Stimulated activated CD8-positive, alpha-beta memory T cell treated with anti-CD3 and anti-CD28 coated beads, Interleukin-7, amount 100 ng/mL, for 24 hours (primary cell): Measurements from ENCODE around the gene NPR3.

Experiments used
- DNase-seq: peaks from one replicate; pipeline ENCODE4 v3.0.0-alpha.2; 2020; ENCODE audit warnings: low read depth

The NPR3 gene

DNA sequence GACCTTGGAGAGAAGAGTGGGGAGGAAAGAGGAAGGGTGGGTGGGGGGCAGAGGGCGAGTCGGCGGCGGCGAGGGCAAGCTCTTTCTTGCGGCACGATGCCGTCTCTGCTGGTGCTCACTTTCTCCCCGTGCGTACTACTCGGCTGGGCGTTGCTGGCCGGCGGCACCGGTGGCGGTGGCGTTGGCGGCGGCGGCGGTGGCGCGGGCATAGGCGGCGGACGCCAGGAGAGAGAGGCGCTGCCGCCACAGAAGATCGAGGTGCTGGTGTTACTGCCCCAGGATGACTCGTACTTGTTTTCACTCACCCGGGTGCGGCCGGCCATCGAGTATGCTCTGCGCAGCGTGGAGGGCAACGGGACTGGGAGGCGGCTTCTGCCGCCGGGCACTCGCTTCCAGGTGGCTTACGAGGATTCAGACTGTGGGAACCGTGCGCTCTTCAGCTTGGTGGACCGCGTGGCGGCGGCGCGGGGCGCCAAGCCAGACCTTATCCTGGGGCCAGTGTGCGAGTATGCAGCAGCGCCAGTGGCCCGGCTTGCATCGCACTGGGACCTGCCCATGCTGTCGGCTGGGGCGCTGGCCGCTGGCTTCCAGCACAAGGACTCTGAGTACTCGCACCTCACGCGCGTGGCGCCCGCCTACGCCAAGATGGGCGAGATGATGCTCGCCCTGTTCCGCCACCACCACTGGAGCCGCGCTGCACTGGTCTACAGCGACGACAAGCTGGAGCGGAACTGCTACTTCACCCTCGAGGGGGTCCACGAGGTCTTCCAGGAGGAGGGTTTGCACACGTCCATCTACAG is 760 bp downstream of the NPR3 start:
- DNase-seq: no peak

DNA sequence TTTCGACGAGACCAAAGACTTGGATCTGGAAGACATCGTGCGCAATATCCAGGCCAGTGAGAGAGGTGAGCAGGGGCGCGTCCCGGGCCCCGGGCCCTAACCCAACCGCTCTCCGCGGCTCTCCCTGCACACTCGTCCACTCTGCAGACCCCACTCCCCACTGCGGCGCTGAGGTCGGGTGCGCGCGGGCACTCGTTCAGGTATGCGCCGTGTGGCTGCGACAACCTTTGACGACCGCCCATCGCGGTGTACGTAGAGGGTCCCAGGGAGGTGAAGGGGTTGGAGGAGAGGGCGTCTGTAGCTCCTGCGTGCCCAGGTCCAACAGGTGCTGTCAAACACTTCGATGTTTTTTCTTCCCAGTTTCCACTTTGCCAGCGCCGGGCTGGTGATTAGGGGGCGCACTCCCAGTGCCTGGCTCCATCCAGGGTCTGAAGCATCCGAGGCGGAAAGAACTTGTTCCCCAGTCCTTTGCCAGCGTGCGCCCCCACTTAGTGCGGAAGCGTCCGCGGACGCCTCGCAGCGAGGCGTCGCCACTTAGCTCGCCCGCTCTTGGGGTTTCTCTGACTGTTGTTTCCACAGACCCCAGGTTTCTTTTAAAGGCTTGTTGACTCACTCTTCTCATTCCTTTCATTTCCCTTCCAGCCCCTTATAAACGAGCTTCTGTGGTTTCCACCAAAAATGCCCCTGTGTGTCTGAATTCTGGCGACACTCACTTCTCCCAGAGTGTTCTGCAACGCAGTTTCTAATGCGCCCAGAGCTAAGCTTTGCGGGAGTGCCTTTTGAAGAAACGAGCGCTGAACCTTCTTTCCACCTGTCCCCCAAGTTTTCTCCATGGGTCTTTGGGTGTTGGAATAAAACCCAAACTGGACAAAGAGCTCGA is 1.6 kb downstream of the NPR3 start:
- no peak for DNase-seq

DNA sequence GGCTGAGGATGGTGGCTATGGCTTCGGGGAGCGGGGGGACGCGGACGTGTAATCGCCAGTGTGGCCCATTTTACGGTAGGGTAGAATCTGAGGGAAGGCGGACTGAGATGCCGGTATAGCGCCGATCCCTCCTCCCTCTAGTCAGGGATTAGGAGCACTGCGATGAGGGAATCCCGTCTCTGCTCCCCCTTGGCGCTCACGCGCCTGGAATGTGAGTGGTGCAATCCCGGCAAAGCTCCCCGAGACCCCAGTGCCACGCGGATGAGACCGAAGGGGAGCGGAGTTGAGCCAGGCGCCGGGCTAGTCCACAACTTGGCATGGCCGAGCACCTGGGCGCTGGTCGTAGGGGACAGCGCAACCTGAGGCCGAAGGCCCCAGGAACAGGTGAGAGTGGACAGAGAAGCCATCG is 2.2 kb downstream of the NPR3 start:
- DNase-seq: no peak

DNA sequence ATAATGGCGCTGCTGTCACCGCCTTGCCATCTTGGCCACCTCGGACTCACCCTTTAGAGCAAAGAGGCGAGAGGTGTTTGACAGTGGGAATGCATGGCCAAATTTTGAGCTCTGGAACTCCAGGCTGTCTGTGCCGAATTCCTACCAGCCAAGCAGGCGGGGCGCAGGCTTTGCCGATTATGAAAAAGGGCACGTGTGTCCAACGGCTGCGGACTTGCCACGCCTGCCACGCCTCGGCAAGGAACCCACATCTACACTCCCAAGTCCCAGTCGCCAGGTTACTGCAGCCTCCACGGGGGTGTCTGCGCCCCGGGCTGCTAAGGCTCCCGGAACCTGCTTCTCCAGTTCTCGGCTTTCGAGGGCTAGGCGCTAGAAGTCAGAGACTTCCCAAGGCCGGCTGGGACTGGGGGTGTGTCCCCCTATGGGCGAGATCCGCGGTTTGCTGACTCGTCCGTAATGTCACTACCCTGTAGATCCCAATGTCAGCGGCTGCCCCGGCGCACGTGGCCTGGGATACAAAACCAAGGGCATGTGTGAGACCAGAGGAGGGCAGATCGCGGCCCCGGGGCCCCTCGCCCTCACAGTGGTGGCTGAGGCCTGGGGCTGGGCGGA is 2.8 kb downstream of the NPR3 start:
- no peak for DNase-seq

DNA sequence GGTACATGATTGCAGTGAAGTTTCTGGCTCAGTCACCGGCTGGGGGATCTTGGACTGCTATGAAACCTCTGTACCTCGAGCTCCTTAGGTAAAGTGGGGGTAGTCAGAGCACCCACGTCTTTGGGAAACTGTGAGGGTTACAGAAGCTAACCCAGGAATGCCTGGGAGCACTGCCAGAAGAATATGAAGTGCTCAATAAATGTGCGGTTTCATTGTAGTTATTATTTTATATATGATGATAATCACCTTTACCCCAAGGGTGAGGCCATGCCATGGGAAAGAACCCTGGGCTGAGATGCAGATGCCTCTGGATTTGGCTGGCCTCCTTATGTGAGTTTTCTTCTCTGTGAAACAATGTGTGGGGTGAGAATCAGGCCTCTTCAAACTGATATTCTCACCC is 3.7 kb downstream of the NPR3 start:
- no peak for DNase-seq

DNA sequence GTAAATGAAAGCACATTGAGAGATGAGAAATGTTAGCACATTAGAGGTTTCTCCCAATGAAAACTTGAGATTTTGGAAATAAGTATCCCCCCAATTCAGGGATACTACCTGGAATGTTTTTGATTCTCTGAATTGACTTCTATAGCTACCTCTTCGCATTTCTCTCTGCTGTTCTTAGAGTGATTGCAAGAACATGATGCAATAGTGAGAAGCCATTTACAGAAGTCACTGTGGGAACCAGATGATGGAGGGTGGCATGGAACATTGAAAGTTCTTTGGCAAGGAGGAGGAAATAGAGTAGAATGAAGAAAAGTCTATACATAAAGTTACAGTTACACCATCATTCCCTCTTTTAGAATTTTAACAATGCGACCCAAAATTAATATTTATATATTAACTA is 9.2 kb downstream of the NPR3 start:
- DNase-seq: no peak

DNA sequence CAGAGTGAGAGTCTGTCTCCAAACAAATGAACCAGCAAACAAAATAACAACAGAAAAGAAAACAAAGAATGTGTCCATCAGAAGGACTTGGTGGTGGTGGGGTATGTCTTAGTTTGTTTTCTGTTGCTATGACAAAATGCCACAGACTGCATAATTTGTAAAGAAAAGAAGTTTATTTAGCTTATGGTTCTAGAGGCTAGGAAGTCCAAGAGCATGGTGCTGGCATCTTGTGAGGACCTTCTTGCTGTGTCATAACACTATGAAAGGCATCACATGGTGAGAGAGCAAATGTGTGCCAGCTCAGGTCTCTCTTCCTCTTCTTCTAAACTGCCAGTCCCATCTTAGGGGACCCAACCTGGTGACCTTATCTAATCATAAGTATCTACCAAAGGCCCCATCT is 10.5 kb downstream of the NPR3 start:
- DNase-seq: no peak

DNA sequence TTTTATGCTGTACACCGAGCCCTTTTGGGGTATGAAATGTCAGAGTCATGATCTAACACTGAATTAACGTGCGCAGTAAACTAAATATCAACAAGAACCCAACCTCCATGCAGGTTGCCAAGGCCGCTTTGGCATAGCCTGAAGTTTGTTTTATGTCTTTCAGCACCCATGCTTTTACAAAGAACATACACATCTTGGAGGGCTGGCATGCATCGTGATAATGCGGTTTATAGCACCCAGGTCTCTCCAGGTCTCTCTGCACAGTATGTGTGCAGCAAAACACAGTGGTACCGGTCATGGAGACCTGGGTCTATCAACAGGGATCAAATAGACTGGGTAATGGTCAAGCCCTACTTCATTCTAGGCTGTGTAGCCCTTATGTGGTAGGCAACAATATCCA is 11.8 kb downstream of the NPR3 start:
- DNase-seq: no peak

DNA sequence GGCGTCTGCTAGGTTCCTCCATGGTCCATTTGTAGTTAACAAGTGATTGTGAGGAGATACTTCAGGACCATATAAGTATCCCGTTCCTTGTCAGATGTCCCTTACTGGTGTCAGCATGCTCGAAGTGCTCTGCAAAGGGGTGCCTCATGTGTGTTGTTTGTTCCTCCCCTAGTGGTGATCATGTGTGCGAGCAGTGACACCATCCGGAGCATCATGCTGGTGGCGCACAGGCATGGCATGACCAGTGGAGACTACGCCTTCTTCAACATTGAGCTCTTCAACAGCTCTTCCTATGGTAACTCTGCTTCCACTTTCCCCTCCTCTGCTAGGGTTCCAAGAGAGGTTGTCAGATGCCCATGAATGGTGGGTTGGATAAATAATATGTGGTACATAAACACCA is 13.4 kb downstream of the NPR3 start:
- no peak for DNase-seq

DNA sequence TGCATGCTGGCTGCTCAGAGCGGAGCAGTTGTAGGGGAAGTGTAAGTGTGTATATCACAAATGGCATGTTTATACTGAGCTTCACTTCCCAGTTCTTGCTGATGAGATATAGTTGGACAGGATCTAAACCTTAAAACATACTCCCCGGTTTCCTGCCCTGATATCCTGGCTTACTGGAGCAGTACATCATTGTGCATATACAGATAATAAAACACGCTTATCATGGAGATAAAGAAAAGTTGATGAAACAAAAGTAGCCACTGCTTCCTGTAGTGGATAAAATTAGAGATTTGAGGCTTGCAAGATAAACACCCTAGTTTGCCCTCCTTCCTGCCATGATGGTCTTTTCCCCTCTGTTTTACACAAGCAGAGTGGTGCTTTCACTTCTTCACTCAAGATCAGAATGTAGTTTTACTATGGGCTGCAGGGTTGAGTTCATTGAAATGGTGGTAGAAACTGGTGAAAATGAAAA is 15.0 kb downstream of the NPR3 start:
- no peak for DNase-seq

DNA sequence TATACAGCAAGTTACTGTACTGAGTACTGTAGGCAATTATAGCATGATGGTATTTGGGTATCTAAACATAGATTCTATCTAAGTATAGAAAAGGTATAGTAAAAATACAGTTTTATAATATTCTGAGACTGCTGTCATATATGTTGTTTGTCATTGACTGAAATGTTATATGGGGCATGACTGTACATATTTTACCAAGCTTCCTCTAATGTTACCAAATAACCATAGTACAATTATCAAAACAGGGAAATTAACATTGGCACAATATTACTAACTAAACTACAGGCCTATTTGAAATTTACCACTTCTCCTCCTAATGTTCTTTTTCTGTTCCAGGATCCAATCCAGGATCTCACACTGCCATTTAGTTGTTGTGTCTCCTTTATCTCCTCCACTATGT is 18.5 kb downstream of the NPR3 start:
- no peak for DNase-seq

DNA sequence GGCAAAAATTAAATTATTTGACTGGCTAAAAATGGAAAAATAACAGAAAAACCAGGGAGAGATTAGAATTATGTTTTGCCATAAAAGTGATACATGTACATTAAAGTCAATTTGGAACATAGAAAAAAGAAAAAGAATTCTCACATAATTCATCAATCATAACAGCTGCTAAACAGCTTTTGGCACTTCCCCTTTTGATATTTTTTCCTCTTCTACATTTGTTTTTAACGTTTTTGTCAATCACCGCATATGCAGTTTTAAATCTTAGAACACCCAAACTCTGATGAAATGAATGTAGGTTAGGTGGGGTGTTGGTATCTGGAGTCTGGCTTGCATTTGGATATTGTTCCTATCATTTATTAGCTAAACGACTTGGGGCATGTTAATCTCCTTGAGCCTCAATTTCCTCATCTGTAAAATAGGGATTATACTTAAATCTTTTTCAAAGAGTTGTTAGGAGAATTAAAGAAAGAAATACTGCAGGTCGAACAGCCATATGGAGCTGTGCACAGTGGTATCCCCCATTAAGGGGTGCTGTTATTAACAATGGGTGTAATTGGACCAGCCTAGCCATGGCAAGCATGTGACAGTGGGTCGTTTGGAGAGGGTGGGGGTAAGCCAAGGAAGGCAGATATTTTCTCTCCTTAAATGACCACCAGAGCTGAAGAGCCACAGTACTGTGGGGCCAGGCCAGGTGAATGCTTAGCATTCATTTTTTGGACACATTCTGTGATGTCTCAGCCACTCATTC is 22.6 kb downstream of the NPR3 start:
- no peak for DNase-seq

DNA sequence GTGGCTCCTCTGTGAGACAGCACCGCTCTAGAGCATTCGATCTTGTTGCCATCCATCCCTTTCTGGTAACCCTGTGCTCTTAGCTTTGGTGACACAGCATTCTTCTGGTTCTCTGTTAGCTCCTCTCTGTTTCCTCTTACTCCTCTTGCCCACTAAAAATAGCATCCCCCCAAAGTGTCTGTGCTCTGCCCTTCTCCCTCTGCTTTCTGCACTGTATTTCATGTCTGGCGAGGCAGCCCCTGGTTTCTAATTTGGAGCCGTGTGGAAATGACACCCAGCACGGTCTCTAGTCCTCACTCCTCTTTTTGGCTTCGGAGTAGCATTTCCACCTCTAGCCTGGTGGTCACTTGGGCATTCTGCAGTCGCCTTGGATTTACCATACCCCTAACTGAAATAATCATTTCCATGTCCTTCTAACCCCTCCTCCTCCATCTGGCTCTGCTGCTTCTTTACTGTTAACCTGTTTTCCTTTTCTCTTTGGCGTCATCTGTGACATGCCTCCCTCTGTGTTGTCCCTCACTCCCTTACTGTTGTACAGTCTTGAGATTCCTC is 23.8 kb downstream of the NPR3 start:
- no peak for DNase-seq

DNA sequence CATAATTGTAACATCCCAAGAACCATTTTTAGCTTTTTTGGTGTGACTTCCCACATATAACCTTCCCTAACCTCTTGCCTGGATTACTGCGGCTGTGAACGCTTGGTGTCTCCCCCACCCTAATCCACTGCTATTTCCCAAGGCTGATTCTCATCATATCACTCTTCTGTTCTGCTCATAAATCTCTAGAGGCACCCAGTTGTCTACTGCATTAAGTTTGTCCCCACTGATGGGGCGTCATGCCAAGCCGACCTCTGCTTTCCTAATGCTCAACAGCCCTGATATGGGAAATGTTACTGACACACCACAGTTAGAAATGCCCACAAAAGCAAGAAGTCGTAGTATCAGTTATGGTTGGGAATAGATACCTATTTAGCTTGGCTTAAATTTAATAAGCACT is 24.4 kb downstream of the NPR3 start:
- DNase-seq: no peak

DNA sequence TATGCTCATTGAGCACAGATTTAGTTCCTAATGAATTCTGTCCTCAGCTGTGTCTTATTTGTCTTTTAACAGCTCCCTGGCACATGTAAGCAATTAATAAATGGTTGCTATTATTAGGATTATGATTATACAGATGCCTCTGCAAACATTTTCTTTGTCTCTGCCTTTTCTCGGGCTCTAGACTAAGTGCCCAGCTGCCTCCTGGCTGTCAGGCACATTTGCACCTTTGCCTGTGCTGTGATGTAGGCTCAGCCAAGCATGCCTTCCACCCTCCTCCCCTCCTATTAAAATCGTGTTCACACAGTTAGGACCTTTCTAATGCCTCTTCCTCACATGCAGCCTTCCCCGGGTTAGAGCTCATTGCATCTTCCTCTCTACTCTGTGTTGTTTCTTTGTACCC is 25.7 kb downstream of the NPR3 start:
- no peak for DNase-seq

DNA sequence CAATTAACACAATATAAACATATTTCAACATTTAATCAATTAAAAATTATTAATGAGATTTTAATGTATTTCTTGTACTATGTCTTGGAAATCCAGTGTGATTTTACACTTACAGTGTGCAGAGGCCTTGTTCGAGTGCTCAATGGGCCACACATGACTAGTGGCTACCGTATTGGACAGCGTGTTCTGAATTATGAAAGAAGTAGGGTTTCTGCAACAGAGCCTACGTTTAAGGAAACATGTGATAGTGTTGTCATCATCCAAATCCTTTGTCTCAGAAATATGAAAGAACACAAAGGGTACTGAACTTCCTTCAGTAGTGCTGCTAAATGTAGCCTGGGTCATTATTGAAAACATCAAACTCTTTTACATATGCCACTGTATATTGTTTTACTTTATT is 29.5 kb downstream of the NPR3 start:
- DNase-seq: no peak

DNA sequence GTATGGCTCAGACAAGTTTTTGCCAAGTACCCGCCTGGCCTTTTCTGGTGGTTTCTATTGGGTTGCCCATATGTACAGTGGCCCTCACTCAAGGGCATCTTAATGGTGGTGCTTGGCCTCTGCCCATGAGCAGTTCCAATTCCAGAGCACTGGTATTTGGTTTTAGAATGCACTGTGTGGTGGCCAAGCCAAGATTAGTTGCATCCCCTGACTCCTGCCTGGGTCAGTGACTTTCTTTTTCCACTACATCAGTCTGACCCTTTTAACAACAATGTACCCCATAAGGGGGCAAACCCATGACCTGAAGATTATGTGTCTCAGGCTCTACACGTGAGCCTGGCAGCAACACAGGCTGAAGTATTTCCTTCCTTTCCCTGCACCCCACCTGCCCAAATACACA is 34.2 kb downstream of the NPR3 start:
- no peak for DNase-seq

DNA sequence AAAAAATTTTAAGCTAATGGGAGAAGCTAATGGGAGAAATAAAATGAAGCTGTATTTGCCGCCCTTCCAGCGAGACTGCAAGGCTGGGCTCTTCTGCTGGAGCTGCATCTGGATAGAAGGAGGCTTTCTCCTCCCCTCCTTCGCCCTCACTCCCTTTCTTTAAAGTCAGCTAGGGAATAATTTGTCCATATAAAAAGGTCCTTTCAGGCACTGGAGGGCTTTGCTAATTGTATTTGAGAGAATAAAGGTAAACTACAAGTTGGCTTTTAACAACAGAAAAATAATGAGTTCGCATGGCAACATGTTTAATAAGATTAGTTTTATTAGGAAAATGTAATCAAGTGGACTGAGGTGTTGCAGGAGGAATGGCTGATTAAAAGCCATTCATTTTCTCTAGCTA is 41.3 kb downstream of the NPR3 start:
- no peak for DNase-seq

DNA sequence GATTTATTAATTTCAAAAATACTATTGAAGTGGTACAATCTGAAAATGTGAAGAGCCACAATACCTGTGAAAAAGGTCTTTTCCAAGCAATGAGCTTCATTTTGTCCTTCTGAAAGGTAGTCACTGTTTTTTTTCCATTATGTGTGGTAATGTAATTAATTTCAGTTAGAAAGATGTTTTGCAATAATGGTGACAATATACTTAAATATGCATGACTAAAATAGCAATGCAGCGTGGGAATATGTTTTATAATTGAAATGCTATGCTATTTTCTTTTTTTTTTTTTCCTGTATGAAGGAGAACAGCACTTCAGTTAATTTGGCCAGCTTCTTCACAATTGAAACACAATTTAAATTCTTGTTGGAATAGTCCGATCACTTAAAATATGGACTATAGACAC is 41.9 kb downstream of the NPR3 start:
- DNase-seq: no peak

DNA sequence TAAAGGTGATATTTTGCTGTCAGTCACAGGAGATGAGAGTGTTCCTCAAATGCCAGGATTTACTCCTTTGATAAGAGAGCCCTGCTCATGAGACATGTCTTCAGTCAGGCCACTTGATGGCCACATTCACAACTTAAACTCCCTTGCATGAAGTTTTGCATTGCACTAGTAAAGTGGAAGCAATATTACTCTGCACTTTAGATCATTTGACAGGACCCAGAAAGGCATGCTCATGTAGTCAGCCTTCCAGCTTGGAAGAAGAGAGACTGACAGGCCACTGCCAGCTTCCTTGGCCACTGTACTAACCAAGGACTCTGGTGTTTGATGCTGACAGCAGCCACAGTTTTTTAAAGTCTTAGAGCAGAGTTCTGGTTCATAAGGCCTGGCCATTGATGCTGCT is 42.6 kb downstream of the NPR3 start:
- no peak for DNase-seq

DNA sequence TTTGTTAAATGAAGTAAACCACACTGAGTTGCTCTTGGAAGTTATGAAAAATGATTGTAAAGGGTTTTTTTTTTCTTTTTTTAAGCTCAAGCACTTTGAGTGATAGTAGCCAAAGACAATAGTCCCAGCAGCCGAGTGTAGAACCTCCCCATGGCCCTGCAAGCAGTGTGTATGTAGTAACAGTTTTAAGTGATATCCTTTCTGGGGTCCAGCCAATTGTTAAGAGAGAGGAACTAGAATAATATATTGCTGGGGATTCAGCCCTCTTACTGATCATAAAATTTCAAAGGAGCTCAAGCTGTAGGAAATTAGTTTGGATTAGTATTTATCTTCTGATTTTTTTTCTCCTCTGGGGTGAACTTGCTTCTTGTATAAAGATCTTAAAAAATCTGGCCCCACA is 43.2 kb downstream of the NPR3 start:
- no peak for DNase-seq

DNA sequence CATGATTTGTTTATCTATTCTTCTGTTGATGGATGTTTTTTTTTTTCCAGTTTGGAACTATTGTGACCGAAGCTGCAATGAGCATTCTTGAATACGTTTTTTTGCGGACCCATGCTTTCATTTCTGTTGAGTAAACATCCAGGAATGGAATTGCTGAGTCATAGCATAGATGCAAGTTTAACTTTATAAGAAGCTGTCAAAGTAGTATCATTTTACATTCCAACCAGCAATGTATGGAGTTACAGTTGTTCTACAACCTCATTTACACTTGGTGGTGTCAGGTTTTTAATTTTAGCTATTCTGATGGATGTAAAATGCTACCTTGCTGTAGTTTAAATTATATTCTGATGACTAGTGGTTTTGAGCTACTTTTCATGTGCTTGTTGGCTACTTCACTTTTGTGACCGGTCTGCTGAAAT is 49.0 kb downstream of the NPR3 start:
- DNase-seq: no peak
